NCI-H526 (cell line): ENCODE results near the gene NENF.

ENCODE experiments used
- DNase-seq, 2 experiments: peaks; one replicate each; lab custom pipeline; 2025; lab: John Stamatoyannopoulos, UW

Gene NENF

GRCh38 chr1:212431644-212432043 lies 1.1 kb upstream of the NENF start:
- peak; percentile 5 to 55 for DNase-seq

- DNase-seq: no peak
Measured at GRCh38 chr1:212432272-212432660, 454 bp upstream of the NENF start.

GRCh38 chr1:212433577-212434462 lies 1.1 kb downstream of the NENF start:
- no peak for DNase-seq

GRCh38 chr1:212434992-212435391 lies 2.3 kb downstream of the NENF start:
- no peak for DNase-seq

GRCh38 chr1:212437179-212437798 lies 4.6 kb downstream of the NENF start:
- no peak for DNase-seq

- DNase-seq: no peak
Measured at GRCh38 chr1:212438831-212439237, 6.1 kb downstream of the NENF start.

GRCh38 chr1:212440419-212440818 lies 7.7 kb downstream of the NENF start:
- no peak for DNase-seq

GRCh38 chr1:212442408-212442807 lies 9.7 kb downstream of the NENF start:
- DNase-seq: no peak

GRCh38 chr1:212446333-212446732 lies 13.6 kb downstream of the NENF start:
- DNase-seq: no peak

- DNase-seq: no peak
Measured at GRCh38 chr1:212447478-212447877, 14.8 kb downstream of the NENF start.

- peak in 1 of 2 experiments; percentile 19 for DNase-seq
Measured at GRCh38 chr1:212450331-212450881, 17.7 kb downstream of the NENF start.

- DNase-seq: no peak
Measured at GRCh38 chr1:212451416-212452322, 18.9 kb downstream of the NENF start.

GRCh38 chr1:212452323-212453155 lies 19.8 kb downstream of the NENF start:
- no peak for DNase-seq

- no peak for DNase-seq
Measured at GRCh38 chr1:212453156-212453857, 20.6 kb downstream of the NENF start.

GRCh38 chr1:212454741-212455140 lies 22.0 kb downstream of the NENF start:
- DNase-seq: no peak

GRCh38 chr1:212455401-212455800 lies 22.7 kb downstream of the NENF start:
- no peak for DNase-seq

- DNase-seq: peak; percentile 44 to 82
Measured at GRCh38 chr1:212455803-212456528, 23.2 kb downstream of the NENF start.

GRCh38 chr1:212457740-212458338 lies 25.1 kb downstream of the NENF start:
- peak; percentile 35 to 65 for DNase-seq

GRCh38 chr1:212458817-212459216 lies 26.1 kb downstream of the NENF start:
- DNase-seq: no peak
